ENCODE measurements around the gene STIMATE. TPM values are rescaled to one million over a fixed set of nuclear protein-coding genes. Genes with fewer than 3 reads are reported as not detected.

Gene STIMATE
- total RNA-seq, 1 donor = 18.5 TPM

DNA sequence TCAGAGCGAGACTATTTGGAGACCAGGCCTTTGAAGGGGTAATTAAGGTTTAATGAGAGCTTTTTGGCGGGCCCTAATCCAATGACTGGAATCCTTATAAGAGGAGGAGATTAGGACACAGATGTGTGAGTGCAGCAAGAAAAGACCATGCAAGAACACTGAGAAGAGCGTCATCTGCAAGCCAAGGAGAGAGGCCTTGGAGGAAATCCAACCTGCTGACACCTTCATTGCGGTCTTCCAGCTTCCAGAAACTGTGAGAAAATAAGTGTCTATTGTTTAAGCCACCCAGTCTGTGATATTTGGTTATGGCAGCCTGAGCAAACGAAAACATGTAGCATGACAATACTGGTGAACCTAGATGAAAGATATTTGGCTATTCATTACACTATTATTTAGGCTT lies 39.5 kb downstream of the STIMATE start:
- Histone ChIP-seq H3K9me3 (ENCODE audit: low read depth, low read length) (no peaks in the 10 kb centered on the region), H3K27me3 (ENCODE audit: insufficient read depth, low read length) (no peaks in the 10 kb centered on the region), H3K4me3 (ENCODE audit: insufficient read depth, low read length) (no peak overlapping the region), H2AFZ (ENCODE audit: low read length) (no peak overlapping the region), H3K36me3 (ENCODE audit: insufficient read depth, low read length) (no peaks in the 10 kb centered on the region), H3K4me2 (ENCODE audit: insufficient read depth, low read length) (no peak overlapping the region), H3K4me1 (ENCODE audit: insufficient read depth, low read length) (no peaks in the 10 kb centered on the region), H3K27ac (ENCODE audit: low read depth, low read length) (no peak overlapping the region), H4K20me1 (ENCODE audit: insufficient read depth, low read length) (peaks cover 16% of the 10 kb centered on the region), H3K79me2 (ENCODE audit: insufficient read depth, low read length) (no peaks in the 10 kb centered on the region)
- TF ChIP-seq, protein P1, sequence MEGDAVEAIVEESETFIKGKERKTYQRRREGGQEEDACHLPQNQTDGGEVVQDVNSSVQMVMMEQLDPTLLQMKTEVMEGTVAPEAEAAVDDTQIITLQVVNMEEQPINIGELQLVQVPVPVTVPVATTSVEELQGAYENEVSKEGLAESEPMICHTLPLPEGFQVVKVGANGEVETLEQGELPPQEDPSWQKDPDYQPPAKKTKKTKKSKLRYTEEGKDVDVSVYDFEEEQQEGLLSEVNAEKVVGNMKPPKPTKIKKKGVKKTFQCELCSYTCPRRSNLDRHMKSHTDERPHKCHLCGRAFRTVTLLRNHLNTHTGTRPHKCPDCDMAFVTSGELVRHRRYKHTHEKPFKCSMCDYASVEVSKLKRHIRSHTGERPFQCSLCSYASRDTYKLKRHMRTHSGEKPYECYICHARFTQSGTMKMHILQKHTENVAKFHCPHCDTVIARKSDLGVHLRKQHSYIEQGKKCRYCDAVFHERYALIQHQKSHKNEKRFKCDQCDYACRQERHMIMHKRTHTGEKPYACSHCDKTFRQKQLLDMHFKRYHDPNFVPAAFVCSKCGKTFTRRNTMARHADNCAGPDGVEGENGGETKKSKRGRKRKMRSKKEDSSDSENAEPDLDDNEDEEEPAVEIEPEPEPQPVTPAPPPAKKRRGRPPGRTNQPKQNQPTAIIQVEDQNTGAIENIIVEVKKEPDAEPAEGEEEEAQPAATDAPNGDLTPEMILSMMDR (IDR thresholded peaks at IDR 0.05; ENCODE audit: extremely low read depth, low read depth, low read length) = no peak
- no peak for DNase-seq (ENCODE audit: insufficient read length, low spot score, missing footprints)

DNA sequence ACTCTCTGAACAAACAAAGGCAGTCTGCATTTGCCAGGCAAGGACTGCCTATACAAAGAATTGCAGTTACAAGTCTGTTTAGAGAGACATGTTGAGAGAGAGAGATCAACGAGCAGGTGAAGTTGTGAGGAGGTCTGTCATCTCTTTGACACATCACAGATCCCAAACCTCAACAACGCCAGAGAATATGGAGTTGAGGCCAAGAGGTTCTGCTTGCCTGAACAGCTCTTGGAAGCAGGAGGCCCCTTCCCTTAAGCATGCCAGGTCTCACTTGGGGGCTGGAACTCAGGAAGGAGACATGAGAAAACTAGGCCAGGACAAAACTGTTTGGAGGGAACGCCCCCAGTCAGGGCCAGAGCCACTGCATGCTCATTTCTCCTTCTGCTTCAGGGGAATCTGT lies 40.2 kb downstream of the STIMATE start:
- Histone ChIP-seq H3K27me3 (ENCODE audit: insufficient read depth, low read length) (no peaks in the 10 kb centered on the region), H3K79me2 (ENCODE audit: insufficient read depth, low read length) (no peaks in the 10 kb centered on the region), H3K4me2 (ENCODE audit: insufficient read depth, low read length) (no peak overlapping the region), H3K4me3 (ENCODE audit: insufficient read depth, low read length) (no peak overlapping the region), H4K20me1 (ENCODE audit: insufficient read depth, low read length) (peaks cover 13% of the 10 kb centered on the region), H3K36me3 (ENCODE audit: insufficient read depth, low read length) (peaks cover under 1% of the 10 kb centered on the region), H3K4me1 (ENCODE audit: insufficient read depth, low read length) (no peaks in the 10 kb centered on the region), H3K9me3 (ENCODE audit: low read depth, low read length) (no peaks in the 10 kb centered on the region), H3K27ac (ENCODE audit: low read depth, low read length) (no peak overlapping the region), H2AFZ (ENCODE audit: low read length) (no peak overlapping the region)
- TF ChIP-seq, protein P1 (IDR thresholded peaks at IDR 0.05; ENCODE audit: extremely low read depth, low read depth, low read length) = no peak
- no peak for DNase-seq (ENCODE audit: insufficient read length, low spot score, missing footprints)

DNA sequence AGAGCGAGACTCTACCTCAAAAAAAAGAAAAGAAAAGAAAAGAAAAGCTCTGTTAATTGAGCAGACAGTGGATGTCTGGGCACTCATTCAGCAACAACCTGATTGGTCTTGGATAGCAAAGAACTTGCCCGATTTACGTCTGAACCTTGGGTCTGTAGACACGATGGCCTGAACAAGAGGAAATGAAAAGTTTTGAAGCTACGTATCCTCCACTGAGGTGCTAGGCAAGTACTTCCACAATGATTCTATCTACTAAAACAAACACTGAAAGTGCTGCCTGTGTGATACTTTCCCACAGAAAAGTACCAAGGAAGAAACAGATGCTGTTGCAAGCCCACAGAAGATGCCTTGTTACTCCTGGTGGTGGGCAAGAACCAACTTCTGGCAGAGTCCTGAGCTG lies 40.7 kb downstream of the STIMATE start:
- Histone ChIP-seq H4K20me1 (ENCODE audit: insufficient read depth, low read length) (peaks cover 10% of the 10 kb centered on the region), H3K4me3 (ENCODE audit: insufficient read depth, low read length) (no peak overlapping the region), H3K79me2 (ENCODE audit: insufficient read depth, low read length) (no peaks in the 10 kb centered on the region), H3K4me1 (ENCODE audit: insufficient read depth, low read length) (no peaks in the 10 kb centered on the region), H2AFZ (ENCODE audit: low read length) (no peak overlapping the region), H3K4me2 (ENCODE audit: insufficient read depth, low read length) (no peak overlapping the region), H3K36me3 (ENCODE audit: insufficient read depth, low read length) (peaks cover 3% of the 10 kb centered on the region), H3K9me3 (ENCODE audit: low read depth, low read length) (no peaks in the 10 kb centered on the region), H3K27ac (ENCODE audit: low read depth, low read length) (no peak overlapping the region), H3K27me3 (ENCODE audit: insufficient read depth, low read length) (no peaks in the 10 kb centered on the region)
- TF ChIP-seq, protein P1 (IDR thresholded peaks at IDR 0.05; ENCODE audit: extremely low read depth, low read depth, low read length) = no peak
- DNase-seq (ENCODE audit: insufficient read length, low spot score, missing footprints) = no peak

- Histone ChIP-seq H3K27me3 (ENCODE audit: insufficient read depth, low read length) (no peaks in the 10 kb centered on the region), H3K27ac (ENCODE audit: low read depth, low read length) (no peak overlapping the region), H3K4me2 (ENCODE audit: insufficient read depth, low read length) (no peak overlapping the region), H3K9me3 (ENCODE audit: low read depth, low read length) (no peaks in the 10 kb centered on the region), H3K4me3 (ENCODE audit: insufficient read depth, low read length) (no peak overlapping the region), H3K4me1 (ENCODE audit: insufficient read depth, low read length) (peaks cover under 1% of the 10 kb centered on the region), H4K20me1 (ENCODE audit: insufficient read depth, low read length) (peaks cover 10% of the 10 kb centered on the region), H3K36me3 (ENCODE audit: insufficient read depth, low read length) (peaks cover 3% of the 10 kb centered on the region), H2AFZ (ENCODE audit: low read length) (no peak overlapping the region), H3K79me2 (ENCODE audit: insufficient read depth, low read length) (no peaks in the 10 kb centered on the region)
- TF ChIP-seq, protein P1 (IDR thresholded peaks at IDR 0.05; ENCODE audit: extremely low read depth, low read depth, low read length) = no peak
- DNase-seq (ENCODE audit: insufficient read length, low spot score, missing footprints) = no peak
Measured at GRCh38 chr3:52854013-52854412, 43.3 kb downstream of the STIMATE start.
